Cardiac muscle cell (in vitro differentiated cells and primary cell): ENCODE measurements around the gene AKT1. TPM values are rescaled to one million over a fixed set of nuclear protein-coding genes. Genes with fewer than 3 reads are reported as not detected.
A peak's percentile ranks its signal among the peaks of the same experiment; 100 is the strongest.

ENCODE experiments used
- DNase-seq, 2 donors: peaks; one replicate each; pipeline versions ENCODE4 v3.0.0 to v3.0.0-alpha.2; 2010 to 2017; ENCODE audit warnings: low read depth in 1 of 2, low spot score in 1 of 2
- H3K27ac ChIP-seq: fragments of 200-600 bp; sonication (generic); 2 replicates; pipeline ENCODE4 v1.5.1; 2016
- H3K27me3 ChIP-seq: fragments of 200-600 bp; sonication (generic); 2 replicates; pipeline ENCODE4 v1.6.0; 2016; ENCODE audit warnings: control low read depth
- H3K36me3 ChIP-seq: fragments of 200-600 bp; sonication (generic); 2 replicates; pipeline ENCODE4 v1.5.1; 2016; ENCODE audit warnings: control low read depth
- H3K4me1 ChIP-seq: fragments of 200-600 bp; sonication (generic); 2 replicates; pipeline ENCODE4 v1.8.1; 2017; ENCODE audit warnings: low read depth, mild to moderate bottlenecking, mixed run types
- H3K4me3 ChIP-seq: fragments of 200-600 bp; sonication (generic); 2 replicates; pipeline ENCODE4 v1.5.1; 2016; ENCODE audit warnings: mild to moderate bottlenecking
- H3K9me3 ChIP-seq: fragments of 200-600 bp; sonication (generic); 2 replicates; pipeline ENCODE4 v1.5.1; 2017; ENCODE audit warnings: low read depth, mild to moderate bottlenecking, control low read depth
- polyA plus RNA-seq: library from polyadenylated mRNA; unstranded; fragments of >200 nt; fragmentation: Nextera tagmentation; extraction: Ambion mirVana; gene quantifications from 2 replicates; pipeline ENCODE4 v1.2.1, GENCODE V29; 2016
- total RNA-seq: library from RNA; depleted of rRNA; stranded (reverse); fragments of >200 nt; gene quantifications from 2 replicates; pipeline ENCODE4 v1.2.3, GENCODE V29; 2016
- TF ChIP-seq, protein P1 (sequence below): IDR thresholded peaks from 2 replicates; pipeline ENCODE4 v1.5.1; 2012; ENCODE audit warnings: low read depth, mild to moderate bottlenecking, low read length

The AKT1 gene
- total and polyA plus RNA-seq, 2 experiments from 2014 or later: 173 to 242 TPM

DNA sequence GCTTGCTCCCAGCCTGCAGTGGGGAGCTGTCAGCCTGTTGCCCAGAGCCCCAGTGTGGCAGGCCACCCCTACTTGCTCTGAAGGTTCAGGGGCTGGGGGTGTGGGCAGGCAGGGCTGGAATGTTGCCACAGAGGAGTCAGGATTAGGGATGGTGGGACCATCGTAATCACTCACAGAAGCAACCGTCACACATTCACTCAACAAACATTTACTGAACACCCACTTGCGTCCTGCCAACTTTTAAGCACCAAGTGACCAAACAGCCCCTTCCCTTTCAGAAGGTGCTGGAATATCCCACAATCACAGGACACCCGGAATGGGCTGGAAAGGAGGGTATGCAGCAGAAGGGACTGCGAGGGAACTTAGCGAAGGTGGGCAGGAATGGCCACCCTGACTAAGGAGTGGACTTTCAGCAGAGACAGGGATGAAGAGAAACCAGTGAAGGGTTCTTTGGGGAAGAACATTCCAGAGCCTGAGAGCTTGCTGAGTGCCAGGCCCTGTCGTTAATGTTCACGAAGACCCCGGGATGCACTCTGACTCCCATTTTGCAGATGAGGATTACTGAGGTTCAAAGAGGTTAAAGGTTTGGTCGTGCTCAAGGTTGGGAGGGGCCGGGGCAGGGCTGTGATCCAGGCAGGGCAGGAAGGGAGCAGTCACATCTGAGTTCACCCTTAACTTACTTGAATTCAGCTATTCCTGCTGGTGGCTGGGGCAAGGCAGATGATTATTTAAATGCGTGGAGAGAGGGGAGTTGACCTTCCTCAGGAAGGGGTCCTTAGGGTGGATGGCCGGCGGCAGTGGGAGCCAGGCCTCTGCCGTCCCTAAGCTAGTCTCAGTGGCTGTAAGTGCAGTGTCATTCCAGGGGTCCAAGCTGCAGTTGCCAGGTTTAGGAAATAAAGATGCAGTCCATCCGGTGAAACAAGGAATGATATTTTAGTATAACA is 3.0 kb upstream of the AKT1 start:
- H3K36me3 ChIP-seq: no peaks in the 10 kb centered on the region
- H3K27ac ChIP-seq: peak overlapping the region; percentile 69
- peaks cover 28% of the 10 kb centered on the region for H3K4me1 ChIP-seq
- no peaks in the 10 kb centered on the region for H3K9me3 ChIP-seq
- DNase-seq: no peak
- TF ChIP-seq, protein P1, sequence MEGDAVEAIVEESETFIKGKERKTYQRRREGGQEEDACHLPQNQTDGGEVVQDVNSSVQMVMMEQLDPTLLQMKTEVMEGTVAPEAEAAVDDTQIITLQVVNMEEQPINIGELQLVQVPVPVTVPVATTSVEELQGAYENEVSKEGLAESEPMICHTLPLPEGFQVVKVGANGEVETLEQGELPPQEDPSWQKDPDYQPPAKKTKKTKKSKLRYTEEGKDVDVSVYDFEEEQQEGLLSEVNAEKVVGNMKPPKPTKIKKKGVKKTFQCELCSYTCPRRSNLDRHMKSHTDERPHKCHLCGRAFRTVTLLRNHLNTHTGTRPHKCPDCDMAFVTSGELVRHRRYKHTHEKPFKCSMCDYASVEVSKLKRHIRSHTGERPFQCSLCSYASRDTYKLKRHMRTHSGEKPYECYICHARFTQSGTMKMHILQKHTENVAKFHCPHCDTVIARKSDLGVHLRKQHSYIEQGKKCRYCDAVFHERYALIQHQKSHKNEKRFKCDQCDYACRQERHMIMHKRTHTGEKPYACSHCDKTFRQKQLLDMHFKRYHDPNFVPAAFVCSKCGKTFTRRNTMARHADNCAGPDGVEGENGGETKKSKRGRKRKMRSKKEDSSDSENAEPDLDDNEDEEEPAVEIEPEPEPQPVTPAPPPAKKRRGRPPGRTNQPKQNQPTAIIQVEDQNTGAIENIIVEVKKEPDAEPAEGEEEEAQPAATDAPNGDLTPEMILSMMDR: no peak
- H3K4me3 ChIP-seq: no peak overlapping the region
- no peaks in the 10 kb centered on the region for H3K27me3 ChIP-seq

DNA sequence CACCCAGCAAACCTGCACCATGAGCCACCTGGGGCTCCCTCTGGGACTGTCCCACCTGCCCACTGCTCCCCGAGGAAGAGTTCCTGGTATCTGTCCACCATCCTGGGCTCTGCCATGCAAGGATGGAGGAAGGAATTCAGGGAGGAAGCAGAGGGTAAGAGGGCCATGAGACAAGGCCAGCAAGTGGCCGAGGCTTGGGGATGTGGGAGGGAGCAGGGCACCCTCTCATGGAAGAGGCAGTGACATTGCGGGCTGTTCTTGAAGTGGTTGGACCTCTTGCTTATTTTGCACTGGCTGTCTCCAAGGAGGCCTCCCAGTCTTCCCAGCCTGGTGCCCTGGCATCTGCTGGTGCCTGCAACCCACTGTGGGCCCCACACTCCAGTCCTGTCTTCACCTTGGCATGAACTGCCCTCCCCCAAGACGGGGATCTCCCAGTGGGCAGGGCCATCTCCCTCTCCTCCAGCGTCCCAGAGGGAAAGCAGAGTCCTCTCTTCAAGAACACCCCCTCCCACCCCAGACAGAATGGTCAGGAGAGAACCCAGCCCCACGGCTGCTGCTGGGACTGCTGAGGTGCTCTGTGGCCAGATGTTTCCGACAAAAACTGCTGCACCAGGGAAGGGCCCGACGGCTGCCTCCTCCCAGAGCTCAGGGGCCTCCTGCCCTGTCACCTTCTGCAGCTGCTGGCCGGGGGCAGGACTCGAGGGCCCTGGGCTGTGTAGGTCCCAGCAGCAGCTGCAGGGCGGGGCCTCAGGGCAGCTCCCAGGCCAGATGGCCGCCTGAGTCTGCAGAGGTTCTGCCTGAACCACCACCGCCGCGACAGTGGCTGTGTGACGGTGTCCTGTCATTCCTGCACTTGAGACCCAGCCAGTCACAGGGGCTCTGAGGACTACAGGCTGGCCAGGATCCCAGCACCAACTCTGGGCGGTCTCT is 1.8 kb upstream of the AKT1 start:
- DNase-seq: peak in 1 of 2 donors; percentile 77
- H3K9me3 ChIP-seq: no peaks in the 10 kb centered on the region
- H3K4me1 ChIP-seq: peaks cover 33% of the 10 kb centered on the region
- H3K27me3 ChIP-seq: no peaks in the 10 kb centered on the region
- H3K36me3 ChIP-seq: no peaks in the 10 kb centered on the region
- no peak overlapping the region for H3K4me3 ChIP-seq
- peak overlapping the region; percentile 69 for H3K27ac ChIP-seq
- TF ChIP-seq, protein P1: no peak

DNA sequence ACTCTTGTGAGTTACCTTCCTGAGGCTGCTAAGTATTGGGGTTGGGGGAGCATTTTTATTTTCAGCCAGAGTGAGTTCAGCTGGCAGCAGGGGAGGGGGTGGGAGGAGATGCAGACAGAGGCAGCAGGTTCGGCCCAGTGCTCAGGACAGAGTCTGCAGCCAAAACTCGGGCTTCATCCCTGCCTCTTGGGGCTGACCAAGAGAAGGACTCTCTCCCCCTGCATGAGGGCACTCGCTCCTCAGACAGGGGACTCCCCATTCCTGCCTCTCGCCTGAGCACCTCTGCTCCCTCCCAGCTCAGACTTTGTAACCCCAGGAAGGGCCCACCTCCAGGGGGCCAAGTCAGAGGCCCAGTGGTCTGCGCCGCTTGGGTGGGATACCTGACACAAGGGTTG is 1.1 kb upstream of the AKT1 start:
- Histone ChIP-seq H3K4me1 (peaks cover 33% of the 10 kb centered on the region), H3K36me3 (peaks cover 6% of the 10 kb centered on the region), H3K9me3 (no peaks in the 10 kb centered on the region), H3K27ac (peak overlapping the region; percentile 69), H3K4me3 (no peak overlapping the region), H3K27me3 (no peaks in the 10 kb centered on the region)
- no peak for DNase-seq
- TF ChIP-seq, protein P1: no peak

DNA sequence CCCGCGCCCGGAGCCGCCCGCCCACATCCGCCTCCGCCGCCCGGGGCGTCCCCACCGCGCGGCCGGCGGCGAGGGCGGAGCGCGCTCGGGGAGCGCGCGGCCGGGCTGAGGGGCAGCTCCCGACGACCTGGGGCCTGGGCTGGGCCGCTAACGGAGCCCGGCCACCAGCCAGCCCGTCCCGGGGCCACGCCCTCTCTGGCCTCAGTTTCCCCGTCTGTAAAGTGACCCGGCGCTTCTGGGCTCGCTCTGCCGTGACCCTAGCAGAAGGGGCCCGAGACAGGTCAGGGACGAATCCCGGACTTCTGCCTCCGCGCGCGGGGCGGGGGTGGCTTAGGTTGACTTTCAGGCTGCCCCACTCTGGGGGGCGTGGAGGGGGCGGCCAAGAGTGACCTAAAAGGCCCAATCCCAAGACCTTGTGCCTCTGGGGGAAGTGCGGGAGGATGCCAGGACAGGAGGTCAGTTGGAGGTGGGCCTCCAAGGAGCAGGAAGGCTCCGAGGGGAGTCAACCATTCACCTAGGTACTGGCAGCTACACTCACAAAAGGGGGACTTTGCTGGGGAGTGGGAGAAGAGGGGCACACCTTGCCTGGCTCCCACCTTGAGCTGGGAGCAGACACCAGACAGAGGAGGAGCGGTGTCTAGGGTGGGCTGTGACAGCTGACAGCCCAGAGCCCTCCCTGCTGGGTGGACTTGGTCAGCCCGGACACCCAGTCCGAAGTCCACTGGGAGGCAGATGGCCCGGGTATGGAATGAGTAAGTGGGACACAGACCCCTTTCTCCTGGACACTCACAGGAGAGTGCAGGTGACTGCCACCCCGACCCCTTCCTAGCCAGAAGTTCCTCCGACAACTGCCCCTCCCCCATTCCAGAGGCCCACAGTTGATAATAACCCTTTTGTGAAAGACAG is 486 bp upstream of the AKT1 start:
- Histone ChIP-seq H3K4me3 (peak overlapping the region; percentile 37), H3K27ac (peak overlapping the region; percentile 69), H3K36me3 (peaks cover 6% of the 10 kb centered on the region), H3K4me1 (peaks cover 33% of the 10 kb centered on the region), H3K27me3 (no peaks in the 10 kb centered on the region), H3K9me3 (no peaks in the 10 kb centered on the region)
- peak; percentile 61 to 72 for DNase-seq
- TF ChIP-seq, protein P1: no peak

DNA sequence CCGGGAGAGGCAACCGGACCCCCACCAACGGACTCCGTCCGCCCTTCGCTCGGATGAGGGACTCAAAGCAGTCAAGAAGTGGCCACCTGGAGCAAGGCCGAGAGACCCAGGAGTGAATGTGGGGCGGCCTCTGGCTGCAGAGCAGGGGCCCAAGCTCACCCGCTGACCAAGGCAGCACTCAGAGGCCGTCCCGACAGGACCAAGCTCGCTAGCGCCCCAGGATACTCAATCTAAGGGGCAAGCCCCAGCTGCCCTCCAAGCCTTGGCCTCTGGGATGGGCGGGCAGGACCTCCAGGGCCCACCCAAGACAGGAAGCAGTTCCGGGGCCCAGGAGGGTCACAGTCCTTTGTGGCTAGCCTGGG is 936 bp downstream of the AKT1 start:
- TF ChIP-seq, protein P1: peak; percentile 3
- Histone ChIP-seq H3K27me3 (no peaks in the 10 kb centered on the region), H3K36me3 (peaks cover 6% of the 10 kb centered on the region), H3K4me3 (peak overlapping the region; percentile 96), H3K9me3 (no peaks in the 10 kb centered on the region), H3K4me1 (peaks cover 29% of the 10 kb centered on the region), H3K27ac (peak overlapping the region; percentile 75)
- peak; percentile 32 to 56 for DNase-seq
